GM11168 (cell line): ENCODE data around the gene BCAS4.

ENCODE experiments used
- in situ Hi-C: fragments of 300-500 bp; cut with MboI; formaldehyde crosslinking; loops from one replicate; pipeline ENCODE4 v1.12.0; 2022; ENCODE audit warnings: low sequenced_read_pairs; ENCODE audit not compliant: unreplicated experiment

Gene BCAS4

DNA sequence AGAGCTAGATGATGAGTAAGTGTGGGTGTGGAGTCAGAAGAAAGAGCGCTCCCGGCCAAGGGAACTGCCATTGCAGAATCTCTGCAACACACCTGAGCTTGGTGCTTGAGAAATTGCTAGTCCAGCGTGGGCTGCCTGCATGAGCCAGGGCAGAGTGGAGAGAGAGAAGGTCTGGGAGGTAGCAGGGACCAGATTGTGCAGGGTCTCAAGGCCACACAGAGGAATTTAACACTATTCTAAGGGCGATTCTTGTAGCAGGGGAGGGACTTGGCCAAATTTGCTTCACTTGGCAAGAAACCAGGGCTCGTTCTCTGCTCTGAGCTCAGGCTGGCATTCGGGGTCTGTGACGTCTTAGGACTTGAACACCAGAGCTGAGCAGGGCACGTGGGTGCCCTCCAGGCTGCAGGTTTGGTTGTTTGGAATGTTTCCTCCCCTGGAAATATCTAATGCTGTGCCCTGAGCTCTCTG is 53.5 kb downstream of the BCAS4 start:
- in situ Hi-C loops: no loop called here

DNA sequence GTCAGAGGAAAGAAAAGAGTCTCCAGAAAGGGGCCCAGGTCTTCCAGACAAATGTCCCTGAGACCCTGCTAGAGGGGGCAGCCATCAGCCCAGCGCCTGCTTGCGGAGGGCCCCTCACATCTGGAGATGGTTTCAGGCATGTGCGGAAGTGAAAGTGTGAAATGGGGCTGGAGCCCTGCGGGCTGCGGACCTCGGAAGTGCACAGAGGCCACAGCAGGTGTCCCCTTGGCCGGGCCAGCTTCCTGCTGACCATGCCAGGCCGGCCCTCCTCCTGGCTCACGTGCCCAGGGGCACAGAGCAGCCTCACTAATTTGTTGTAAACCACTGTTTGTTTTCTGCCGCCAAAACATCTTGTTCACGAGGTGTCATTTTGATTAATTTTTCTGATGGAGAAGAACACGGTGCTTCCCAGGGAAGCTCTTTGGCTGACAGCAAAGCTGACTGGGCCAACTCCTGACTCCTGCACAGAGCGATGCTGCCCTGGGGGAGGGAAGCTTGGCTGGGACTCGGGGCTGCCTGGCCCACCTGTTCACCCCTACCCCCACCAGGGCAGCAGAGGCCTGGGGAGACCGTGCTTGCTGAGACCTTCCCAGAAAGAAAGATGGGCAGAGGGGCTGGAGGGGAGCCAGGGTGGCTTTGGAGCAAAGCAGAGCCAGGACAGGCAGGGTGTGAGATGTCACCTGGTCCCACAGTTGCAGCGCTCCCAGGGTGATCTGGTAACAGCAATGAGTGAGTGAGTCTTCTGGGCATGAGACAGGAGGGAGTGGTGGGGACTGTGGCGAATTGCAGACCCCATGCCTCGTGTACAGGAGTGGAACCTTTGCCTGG is 54.2 kb downstream of the BCAS4 start:
- in situ Hi-C loops: no loop called here

DNA sequence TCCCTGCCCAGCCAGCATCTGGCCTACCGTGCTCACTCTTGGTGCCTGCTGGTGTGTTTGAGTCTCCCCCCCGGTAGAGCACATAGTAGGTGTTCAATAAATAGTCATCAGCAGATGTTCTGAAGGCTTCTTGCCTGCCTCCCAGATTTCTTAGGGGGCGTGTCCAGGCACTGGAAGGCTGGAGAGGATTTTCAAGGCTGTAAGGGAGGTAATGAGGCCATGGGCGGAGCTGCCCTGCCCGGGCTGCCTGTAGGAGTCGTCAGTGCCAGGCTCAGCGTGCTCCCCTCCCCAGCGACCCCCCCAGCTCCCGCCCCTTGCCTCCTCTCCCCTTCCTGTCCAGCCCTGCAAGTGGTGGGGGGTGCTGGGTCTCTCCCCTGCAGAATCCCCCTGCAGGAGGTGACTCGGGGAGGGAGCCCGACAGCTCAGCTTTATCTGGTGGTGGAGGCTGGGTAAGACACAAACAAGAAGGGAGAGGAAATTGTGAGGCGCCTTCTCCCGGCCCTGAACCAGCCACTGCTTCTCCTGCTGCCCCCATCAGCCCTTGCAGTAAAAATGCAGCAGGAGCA is 55.9 kb downstream of the BCAS4 start:
- in situ Hi-C loops: no loop called here

- in situ Hi-C loops: no loop called here
Measured at GRCh38 chr20:50852085-50852484, 57.2 kb downstream of the BCAS4 start.

DNA sequence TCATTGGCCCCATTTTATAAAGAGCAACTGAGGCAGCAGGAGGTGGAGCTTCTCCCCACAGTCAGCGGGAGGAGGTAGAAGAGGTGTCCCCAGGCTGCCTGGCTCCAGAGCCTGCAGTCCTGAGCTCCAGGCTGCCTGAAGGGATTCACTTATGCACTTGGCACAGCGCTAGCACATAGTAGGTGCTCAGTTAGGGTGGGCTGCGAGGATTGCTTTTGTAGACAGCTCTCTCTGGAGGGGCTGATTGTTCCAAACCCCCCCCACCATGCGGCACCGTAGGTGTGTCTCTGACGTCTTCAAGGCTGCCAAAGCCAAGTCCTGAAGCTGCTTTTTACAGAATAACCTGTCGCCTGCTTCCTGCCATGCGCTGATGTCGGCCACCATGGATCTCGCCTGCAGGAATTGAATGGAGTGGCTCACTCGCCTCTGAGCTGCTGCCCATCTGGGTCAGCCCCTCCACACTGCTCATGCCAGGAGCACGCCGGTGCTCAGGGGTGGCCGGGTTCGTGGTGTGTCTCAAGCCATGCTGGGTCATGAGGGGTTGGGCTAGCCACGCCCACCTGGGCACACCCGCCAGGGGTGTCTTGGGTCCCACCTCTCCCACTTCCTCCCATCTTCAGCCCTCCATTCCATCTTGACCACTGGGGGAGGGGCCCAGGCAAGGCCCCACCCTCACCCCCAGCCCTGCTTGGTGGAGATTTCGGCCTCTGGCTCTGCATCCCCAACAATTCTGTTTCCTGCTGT is 59.8 kb downstream of the BCAS4 start:
- in situ Hi-C loops: no loop called here

DNA sequence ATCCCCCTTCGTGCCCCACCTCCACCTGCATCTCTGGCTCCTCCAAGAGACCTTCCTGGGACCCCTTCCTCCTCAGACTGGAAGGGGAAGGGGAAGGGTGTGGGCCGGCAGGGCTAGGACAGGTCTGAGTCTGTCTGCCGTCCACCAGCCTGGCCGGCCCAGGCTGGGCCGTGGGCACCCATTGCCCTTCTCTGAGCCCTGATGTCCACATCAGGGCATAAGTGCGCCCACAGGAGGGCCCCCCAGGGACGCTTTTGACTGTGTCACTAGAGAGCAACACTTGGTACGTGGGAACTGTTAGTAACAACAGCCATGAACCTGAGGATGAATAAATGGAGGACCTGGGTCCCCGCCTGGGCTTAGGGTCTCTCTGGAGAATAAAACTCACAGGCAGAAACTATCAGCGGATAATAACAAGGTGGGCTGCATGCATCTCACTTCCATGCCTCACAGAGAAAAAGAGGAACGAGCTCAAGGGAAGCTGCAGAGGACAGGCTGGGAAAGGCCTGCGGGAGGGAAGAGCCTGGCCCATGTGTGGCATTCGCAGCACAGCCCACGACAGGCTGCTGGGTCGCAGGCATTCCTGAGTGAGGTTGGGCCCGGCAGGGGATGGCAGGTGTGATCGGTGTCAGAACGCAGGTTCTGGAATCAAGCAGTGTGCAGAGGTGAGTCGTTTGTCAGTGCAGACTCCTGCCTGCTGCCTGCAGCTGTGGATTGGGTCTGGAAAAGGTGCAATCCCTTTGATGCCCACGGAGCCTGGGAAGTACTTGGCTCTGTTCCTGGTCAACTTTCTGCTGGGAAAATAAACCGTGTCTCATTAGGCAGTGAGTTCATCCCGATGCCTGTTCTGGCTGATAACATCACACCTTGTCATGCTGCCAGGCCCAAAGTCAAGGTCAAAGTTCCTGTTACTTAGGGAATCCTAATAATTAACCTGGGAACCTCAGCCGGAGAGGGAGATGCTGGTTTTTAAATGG is 60.9 kb downstream of the BCAS4 start:
- in situ Hi-C loops: no loop called here

DNA sequence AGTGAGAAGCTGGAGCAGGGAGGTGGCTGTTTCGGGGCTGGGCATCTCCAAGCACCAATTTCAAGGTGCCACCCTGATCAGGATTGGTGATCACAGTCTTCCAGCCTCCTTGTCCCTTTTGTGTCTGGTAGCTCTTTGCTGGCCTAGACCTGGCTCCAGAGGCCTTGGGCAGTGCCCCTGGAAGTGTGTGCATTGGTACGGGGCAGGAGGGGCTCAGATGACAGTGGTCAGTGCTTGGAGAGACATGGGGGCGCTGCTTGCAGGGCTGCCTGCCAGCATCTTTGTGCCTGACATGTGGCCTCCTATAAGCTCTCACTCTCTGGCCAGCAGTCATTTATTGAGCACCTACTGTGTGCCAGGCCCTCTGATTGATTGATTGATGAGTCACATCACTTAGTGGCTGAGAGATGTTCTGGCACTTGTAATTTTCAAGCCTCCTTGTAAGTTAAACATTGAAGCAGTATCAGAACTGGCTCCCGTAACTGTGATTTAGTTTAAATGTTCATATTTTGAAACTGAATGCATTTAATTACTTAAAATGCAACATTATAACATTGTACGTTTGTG is 61.7 kb downstream of the BCAS4 start:
- in situ Hi-C loops: no loop called here

DNA sequence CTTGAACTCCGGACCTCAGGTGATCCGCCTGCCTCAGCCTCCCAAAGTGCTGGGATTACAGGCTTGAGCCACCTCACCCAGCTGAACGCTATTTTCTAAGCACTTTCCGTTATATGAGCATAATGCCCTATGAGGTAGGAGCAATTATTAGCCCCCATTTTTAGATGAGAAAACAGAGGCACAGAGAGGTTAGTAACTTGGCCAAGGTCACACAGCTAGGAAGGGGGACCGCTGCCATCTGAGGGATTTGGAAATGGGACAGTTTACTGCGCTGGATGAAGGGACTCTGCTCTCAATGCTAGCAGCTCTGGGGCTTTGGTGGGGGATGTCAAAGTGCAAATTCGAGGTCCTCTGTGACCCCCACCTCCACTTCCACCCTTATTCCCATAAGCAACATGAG is 62.5 kb downstream of the BCAS4 start:
- in situ Hi-C loops: no loop called here

DNA sequence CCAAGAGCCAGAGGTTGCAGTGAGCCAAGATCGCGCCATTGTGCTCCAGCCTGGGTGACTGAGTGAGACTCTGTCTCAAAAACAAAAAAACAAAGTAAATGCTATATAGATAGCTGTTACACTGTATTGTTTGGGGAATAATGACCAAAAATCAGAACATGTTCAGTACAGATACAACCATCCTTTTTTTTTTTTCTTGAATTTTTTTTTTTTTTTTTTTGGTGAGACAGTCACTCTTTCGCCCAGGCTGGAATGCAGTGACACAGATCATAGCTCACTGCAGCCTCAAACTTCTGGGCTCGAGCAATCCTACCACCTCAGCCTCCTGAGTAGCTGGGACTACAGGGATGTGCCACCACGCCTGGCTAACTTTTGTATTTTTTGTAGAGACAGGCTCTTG is 63.7 kb downstream of the BCAS4 start:
- in situ Hi-C loops: no loop called here

- in situ Hi-C loops: no loop called here
Measured at GRCh38 chr20:50859161-50859560, 64.3 kb downstream of the BCAS4 start.

DNA sequence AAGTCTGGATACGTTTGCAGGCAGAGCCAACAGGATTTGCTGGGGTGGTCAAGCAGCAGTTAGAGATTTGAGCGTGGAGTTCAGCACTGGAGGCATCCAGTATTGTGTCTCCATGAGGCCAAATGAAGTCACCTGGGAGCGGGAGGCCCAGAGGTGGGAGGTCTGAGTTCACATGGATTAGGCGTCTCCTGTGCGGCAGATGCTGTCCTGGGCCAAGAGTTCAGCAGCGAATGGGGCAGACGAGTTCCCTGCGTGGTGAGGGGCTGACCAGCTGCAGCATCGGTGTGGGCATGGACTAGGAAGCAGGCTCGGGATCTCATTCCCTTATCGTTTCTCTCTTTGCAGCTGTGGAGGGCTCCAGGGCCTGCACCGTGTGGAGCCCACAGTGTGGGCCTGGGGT is 66.2 kb downstream of the BCAS4 start:
- in situ Hi-C loops: no loop called here

GRCh38 chr20:50862546-50862945 is 67.7 kb downstream of the BCAS4 start:
- in situ Hi-C loops: no loop called here

- in situ Hi-C loops: no loop called here
Measured at GRCh38 chr20:50865114-50865513, 70.3 kb downstream of the BCAS4 start.

DNA sequence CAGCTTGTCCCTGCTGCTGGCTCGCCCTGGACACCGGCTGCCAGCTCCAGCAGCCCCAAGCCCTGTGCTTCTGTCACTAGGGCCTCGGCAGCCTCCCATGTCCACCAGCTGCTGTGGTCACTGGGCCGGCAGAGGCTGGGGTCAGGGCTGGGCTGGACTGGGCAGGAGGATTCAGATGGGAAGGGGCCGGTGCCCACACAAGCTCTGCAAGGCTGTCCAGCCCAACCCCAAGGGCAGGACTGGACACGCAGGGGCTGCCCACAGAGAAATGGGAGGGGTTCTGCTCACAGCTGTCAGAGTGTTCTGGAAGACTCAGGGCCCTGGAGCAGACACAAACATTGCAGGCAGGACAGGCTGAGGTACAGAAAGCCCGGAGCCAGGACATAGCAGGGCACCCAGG is 70.7 kb downstream of the BCAS4 start:
- in situ Hi-C loops: no loop called here

- in situ Hi-C loops: no loop called here
Measured at GRCh38 chr20:50866036-50866685, 71.3 kb downstream of the BCAS4 start.

- in situ Hi-C loops: no loop called here
Measured at GRCh38 chr20:50866831-50867230, 72.0 kb downstream of the BCAS4 start.

GRCh38 chr20:50867805-50868204 is 72.9 kb downstream of the BCAS4 start:
- in situ Hi-C loops: no loop called here

DNA sequence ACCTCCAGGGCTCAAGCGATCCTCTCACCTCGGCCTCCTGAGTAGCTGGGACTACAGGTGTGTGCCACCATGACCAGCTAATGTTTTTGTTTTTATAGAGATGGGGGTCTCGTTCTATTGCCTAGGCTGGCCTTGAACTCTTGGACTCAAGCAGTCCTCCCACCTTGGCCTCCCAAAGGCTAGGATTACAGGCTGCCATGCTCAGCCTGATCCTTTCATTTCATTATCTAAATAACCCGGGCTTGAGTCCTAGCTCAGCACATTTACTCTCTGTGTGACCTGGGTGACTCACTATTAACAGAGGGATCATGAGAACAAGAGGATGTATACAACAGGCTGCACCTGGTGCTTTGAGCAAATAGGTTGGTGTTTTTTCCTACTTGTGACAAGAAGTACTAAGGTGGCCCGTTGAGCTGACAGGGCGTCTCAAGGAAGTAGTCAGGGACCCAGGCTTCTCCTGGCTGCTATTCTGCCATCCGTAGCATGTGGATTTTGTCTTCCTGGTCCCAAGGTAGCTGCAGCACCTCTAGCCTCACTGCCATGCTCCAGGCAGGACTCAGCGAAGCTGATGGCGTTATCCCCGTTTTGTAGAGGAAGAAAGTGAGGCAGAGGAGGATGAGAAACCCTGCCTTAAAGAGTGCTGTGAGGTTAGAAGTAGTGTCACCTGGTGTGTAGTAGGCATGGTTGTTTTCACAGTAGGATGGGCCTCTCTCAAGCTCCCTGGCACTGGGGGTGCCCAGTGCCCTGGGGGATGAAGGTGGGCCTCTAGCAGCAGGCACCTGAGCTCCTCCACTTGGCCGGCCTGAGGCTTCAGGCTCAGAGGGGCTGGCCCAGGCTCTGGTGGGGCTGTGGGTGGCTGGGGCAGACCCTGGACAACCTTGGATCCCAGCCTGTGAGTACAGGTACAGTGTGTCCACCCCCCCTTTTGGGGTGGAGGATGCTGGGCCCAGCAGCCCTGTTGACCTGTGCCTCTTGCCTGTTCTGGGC is 73.9 kb downstream of the BCAS4 start:
- in situ Hi-C loops: no loop called here
